Endothelial cell of umbilical vein (primary cell): Measurements from ENCODE around the gene DIO2. TPM values are rescaled to one million over a fixed set of nuclear protein-coding genes. Genes with fewer than 3 reads are reported as not detected.

Experiments used
- BruUV-seq: library from RNA; stranded (reverse); fragments of 400-500 nt; replicated peaks from 2 replicates; lab custom pipeline; 2021; lab: Mats Ljungman, UMichigan
- CTCF ChIA-PET: fragments of 300-600, 350-600 bp; sonication (Branson Sonifier 250); formaldehyde crosslinking; loops from one replicate; lab custom pipeline; 2021; ENCODE audit warnings: antibody characterized with exemption, inconsistent platforms; lab: Charles Lee
- POLR2A ChIA-PET: fragments of 300-600, 350-600 bp; sonication (Branson Sonifier 250); formaldehyde crosslinking; loops from one replicate; lab custom pipeline; 2021; ENCODE audit warnings: antibody characterized with exemption, inconsistent platforms; lab: Charles Lee
- DNase-seq: peaks from one replicate; pipeline ENCODE4 v3.0.0-alpha.2; 2011; ENCODE audit warnings: low read depth, low spot score
- FAIRE-seq: peaks from 2 replicates; lab custom pipeline; 2011; peaks lifted over from hg19 to GRCh38; lab: Jason Lieb, UNC
- H2AFZ ChIP-seq: 2 replicates; pipeline ENCODE4 v1.6.0; 2012; ENCODE audit warnings: low read depth, low read length, control low read depth, inconsistent platforms
- H3K27ac ChIP-seq: 2 replicates; pipeline ENCODE4 v1.5.1; 2011; ENCODE audit warnings: low read depth, mild to moderate bottlenecking, control low read depth, low read length, moderate library complexity; ENCODE audit not compliant: insufficient read depth
- H3K27me3 ChIP-seq, 2 experiments: 2 replicates each; pipeline versions ENCODE4 v1.6.0 to v1.6.1; 2011; ENCODE audit warnings: low read length in 2 of 2, mixed read lengths in 1 of 2; ENCODE audit not compliant: control insufficient read depth in 2 of 2, insufficient read depth in 2 of 2
- H3K36me3 ChIP-seq, 2 experiments: 2 replicates in 1 of 2; 3 replicates in 1 of 2; pipeline ENCODE4 v1.5.1; 2011; ENCODE audit warnings: low read length in 2 of 2, mild to moderate bottlenecking in 1 of 2, moderate library complexity in 1 of 2; ENCODE audit not compliant: control insufficient read depth in 2 of 2, insufficient read depth in 2 of 2; ENCODE audit errors: extremely low read depth in 1 of 2
- H3K4me1 ChIP-seq: 3 replicates; pipeline ENCODE4 v1.5.1; 2011; ENCODE audit warnings: mild to moderate bottlenecking, low read length; ENCODE audit not compliant: control insufficient read depth, insufficient read depth; ENCODE audit errors: extremely low read depth
- H3K4me2 ChIP-seq: 2 replicates; pipeline ENCODE4 v1.6.1; 2011; ENCODE audit warnings: low read length, control low read depth, mixed read lengths; ENCODE audit not compliant: insufficient read depth
- H3K4me3 ChIP-seq, 3 experiments: fragments of 200-600 bp in 1 of 3; sonication (generic), shearing (Covaris generic) in 1 of 3; replicated peaks in 1 of 3; 2 replicates each; pipeline ENCODE4 v1.5.1; 2011 to 2016; ENCODE audit warnings: control low read depth in 3 of 3, low read length in 3 of 3, mild to moderate bottlenecking in 2 of 3, inconsistent platforms in 1 of 3, low read depth in 1 of 3, moderate library complexity in 1 of 3; ENCODE audit not compliant: insufficient read depth in 1 of 3
- H3K79me2 ChIP-seq: 2 replicates; pipeline ENCODE4 v1.6.0; 2012; ENCODE audit warnings: low read length, inconsistent platforms; ENCODE audit not compliant: control insufficient read depth, insufficient read depth
- H3K9ac ChIP-seq: replicated peaks from 2 replicates; pipeline ENCODE3; 2011; ENCODE audit warnings: low read length, control low read depth; ENCODE audit not compliant: insufficient read depth; ENCODE audit errors: extremely low read depth
- H3K9me1 ChIP-seq: replicated peaks from 3 replicates; pipeline ENCODE4 v1.6.0; 2011; ENCODE audit warnings: mild to moderate bottlenecking, low read length; ENCODE audit not compliant: control insufficient read depth, insufficient read depth; ENCODE audit errors: extremely low read depth
- H3K9me3 ChIP-seq: replicated peaks from 2 replicates; pipeline ENCODE4 v1.5.1; 2012; ENCODE audit warnings: low read length, inconsistent platforms; ENCODE audit not compliant: control insufficient read depth, insufficient read depth
- H4K20me1 ChIP-seq: replicated peaks from 2 replicates; pipeline ENCODE3; 2011; ENCODE audit warnings: mild to moderate bottlenecking, low read length; ENCODE audit not compliant: control insufficient read depth, insufficient read depth; ENCODE audit errors: extremely low read depth
- EZH2 ChIP-seq: IDR thresholded peaks from 2 replicates; pipeline ENCODE4 v1.6.1; 2012; ENCODE audit warnings: borderline replicate concordance, low read depth, mild to moderate bottlenecking, moderate library complexity, low read length, inconsistent platforms; ENCODE audit not compliant: severe bottlenecking
- FOS ChIP-seq: IDR thresholded peaks from 2 replicates; pipeline ENCODE4 v1.6.1; 2011; ENCODE audit warnings: mild to moderate bottlenecking, low read length, moderate library complexity, borderline replicate concordance; ENCODE audit not compliant: insufficient read depth
- GATA2 ChIP-seq: IDR thresholded peaks from 2 replicates; pipeline ENCODE4 v1.7.0; 2011; ENCODE audit warnings: low read depth, mild to moderate bottlenecking, moderate library complexity, mixed read lengths, low read length; ENCODE audit not compliant: insufficient read length, insufficient read depth
- JUN ChIP-seq: IDR thresholded peaks from 2 replicates; pipeline ENCODE4 v1.6.1; 2011; ENCODE audit warnings: borderline replicate concordance, low read depth; ENCODE audit not compliant: insufficient read length, insufficient read depth
- MYC ChIP-seq: IDR thresholded peaks from one replicate; pipeline ENCODE4 v1.6.1; 2011; ENCODE audit warnings: mild to moderate bottlenecking, low read depth, low read length
- POLR2A ChIP-seq: IDR thresholded peaks from 2 replicates; pipeline ENCODE4 v1.6.1; 2012; ENCODE audit warnings: low read depth, mild to moderate bottlenecking, control low read depth, low read length
- dilution Hi-C: fragments of 300-500 bp; cut with MboI; formaldehyde crosslinking; loops from one replicate; pipeline ENCODE4 v1.15.0; 2019; ENCODE audit warnings: low sequenced_read_pairs; ENCODE audit not compliant: extremely low pct_ligation_motif_present
- intact Hi-C: fragments of 100-400 bp; cut with micrococcal nuclease; formaldehyde crosslinking; loops from one replicate; pipeline ENCODE4 v1.10.0; 2022
- polyA plus RNA-seq, 4 experiments: library from polyadenylated mRNA; depleted of rRNA in 3 of 4; stranded (reverse) in 3 of 4; unstranded in 1 of 4; fragments of >200 nt; gene quantifications; 2 replicates each; pipeline versions ENCODE4 v1.2.1 to v1.2.3, GENCODE V29; 2011 to 2012; ENCODE audit warnings: missing spikeins in 1 of 4
- total RNA-seq: library from RNA; stranded (reverse); gene quantifications from 2 replicates; pipeline ENCODE4 v1.2.3, GENCODE V29; 2021
- TF ChIP-seq, protein P1 (sequence below): IDR thresholded peaks from 2 replicates; pipeline ENCODE4 v1.6.1; 2011; ENCODE audit not compliant: insufficient read depth, insufficient read length

Gene DIO2
- total and polyA plus RNA-seq, 2 donors (not counting 3 experiments of a cell fraction or from before 2014, with no cell fraction given), result 0.22 to 0.75 TPM

- no TSS peak for BruUV-seq
- CTCF ChIA-PET, result interaction anchor here (0.6 to 1.0 kb wide), 2 partner anchors 26 to 1306 kb away, joined by 3 read pairs; no protein-coding TSS in a partner anchor
- no peak overlapping the region for H3K27ac ChIP-seq
- no peak for DNase-seq
- TF ChIP-seq JUN (no peak), GATA2 (no peak), FOS (no peak), EZH2 (no peak)
- TF ChIP-seq, protein P1, sequence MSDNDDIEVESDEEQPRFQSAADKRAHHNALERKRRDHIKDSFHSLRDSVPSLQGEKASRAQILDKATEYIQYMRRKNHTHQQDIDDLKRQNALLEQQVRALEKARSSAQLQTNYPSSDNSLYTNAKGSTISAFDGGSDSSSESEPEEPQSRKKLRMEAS, result no peak
- no peaks in the 10 kb centered on the region for H3K36me3 ChIP-seq
- POLR2A ChIA-PET, result no interaction called here
- no peaks in the 10 kb centered on the region for H3K27me3 ChIP-seq
- no peaks in the 10 kb centered on the region for H3K4me1 ChIP-seq
- H3K9me3 ChIP-seq, result no peaks in the 10 kb centered on the region
- H3K4me2 ChIP-seq, result no peak overlapping the region
- intact Hi-C loops (no loop called here), dilution Hi-C loops (no loop called here)
- no peak overlapping the region for H3K4me3 ChIP-seq
- no peaks in the 10 kb centered on the region for H3K9me1 ChIP-seq
- no peaks in the 10 kb centered on the region for H3K79me2 ChIP-seq
- no peak overlapping the region for H2AFZ ChIP-seq
- H3K9ac ChIP-seq, result no peak overlapping the region
- FAIRE-seq, result no peak
- no peaks in the 10 kb centered on the region for H4K20me1 ChIP-seq
These were observed 28.3 kb upstream of the DIO2 start for GRCh38 chr14:80239631-80240030.

DNA sequence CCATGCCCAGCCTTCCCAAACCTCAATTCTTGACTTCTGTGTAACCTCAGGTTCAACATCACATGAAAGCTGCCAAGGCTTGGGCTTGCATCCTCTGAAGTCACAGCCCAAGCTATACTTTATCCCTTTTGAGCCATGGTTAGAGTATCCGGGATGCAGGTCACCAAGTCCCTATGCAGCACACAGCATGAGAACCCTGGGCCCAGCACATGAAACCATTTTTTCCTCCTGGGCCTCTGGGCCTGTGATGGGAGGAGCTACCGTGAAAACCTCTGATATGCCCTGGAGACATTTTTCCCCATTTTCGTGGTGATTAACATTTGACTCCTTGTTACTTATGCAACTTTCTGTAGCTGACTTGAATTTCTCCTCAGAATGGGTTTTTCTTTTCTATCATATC lies 25.8 kb upstream of the DIO2 start:
- Histone ChIP-seq H3K36me3 (no peaks in the 10 kb centered on the region), H3K27me3 (no peaks in the 10 kb centered on the region), H3K4me2 (no peak overlapping the region), H3K27ac (no peak overlapping the region), H2AFZ (no peak overlapping the region), H3K9ac (no peak overlapping the region), H3K4me3 (no peak overlapping the region), H3K9me3 (no peaks in the 10 kb centered on the region), H3K9me1 (no peaks in the 10 kb centered on the region), H3K4me1 (no peaks in the 10 kb centered on the region), H3K79me2 (no peaks in the 10 kb centered on the region), H4K20me1 (no peaks in the 10 kb centered on the region)
- dilution Hi-C loops, result no loop called here
- no peak for FAIRE-seq
- intact Hi-C loops, result no loop called here
- no TSS peak for BruUV-seq
- ChIA-PET CTCF (no interaction called here), POLR2A (no interaction called here)
- no peak for TF ChIP-seq EZH2
- no peak for TF ChIP-seq POLR2A
- TF ChIP-seq MYC, result no peak
- no peak for DNase-seq
